Activated CD4-positive, alpha-beta T cell treated with anti-CD3 and anti-CD28 coated beads, Interleukin-2, Interleukin-6, amounts not matched to agents 100 ng/mL and 50 ng/mL, durations not matched to agents 16 hours and 8 hours (primary cell): ENCODE measurements around the gene SRRM1.
"Not testable (repeated sequence)": the region's sequence is repeated elsewhere in the genome, so short reads cannot be mapped to it uniquely, and the experiment has no call there.

Experiments used
- DNase-seq: peaks from one replicate; pipeline ENCODE4 v3.0.0-alpha.2; 2020

SRRM1 gene

DNA sequence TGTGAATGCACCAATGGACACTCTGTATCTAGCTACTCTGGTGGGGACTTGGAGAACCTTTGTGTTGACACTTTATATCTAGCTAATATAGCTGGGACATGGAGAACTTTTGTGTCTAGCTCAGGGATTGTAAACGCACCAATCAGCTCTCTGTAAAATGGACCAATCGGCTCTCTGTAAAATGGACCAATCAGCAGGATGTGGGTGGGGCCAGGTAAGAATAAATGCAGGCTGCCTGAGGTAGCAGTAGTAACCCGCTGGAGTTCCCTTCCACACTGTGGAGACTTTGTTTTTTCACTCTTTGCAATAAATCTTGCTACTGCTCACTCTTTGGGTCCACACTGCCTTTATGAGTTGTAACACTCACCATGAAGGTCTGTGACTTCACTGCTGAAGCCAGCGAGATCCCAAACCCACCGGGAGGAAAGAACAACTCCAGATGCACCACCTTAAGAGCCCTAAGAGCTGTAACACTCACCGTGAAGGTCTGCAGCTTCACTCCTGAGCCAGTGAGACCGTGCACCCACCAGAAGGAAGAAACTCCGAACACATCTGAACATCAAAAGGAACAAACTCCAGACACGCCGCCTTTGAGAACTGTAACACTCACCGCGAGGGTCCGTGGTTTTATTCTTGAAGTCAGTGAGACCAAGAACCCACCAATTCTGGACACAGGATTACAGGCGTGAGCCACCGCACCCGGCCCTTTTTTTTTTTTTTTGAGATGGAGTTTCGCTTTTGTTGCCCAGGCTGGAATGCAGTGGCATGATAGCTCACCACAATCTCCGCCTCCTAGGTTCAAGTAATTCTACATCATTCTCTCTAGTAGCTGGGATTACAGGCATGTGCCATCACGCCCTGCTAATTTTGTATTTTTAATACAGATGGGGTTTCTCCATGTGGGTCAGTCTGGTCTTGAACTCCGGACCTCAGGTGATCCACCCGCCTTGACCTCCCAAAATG, 79.3 kb downstream of the SRRM1 start:
- not testable (repeated sequence) for DNase-seq
